ENCODE results near the gene TNFRSF13B. TPM values are rescaled to one million over a fixed set of nuclear protein-coding genes. Genes with fewer than 3 reads are reported as not detected.

Gene TNFRSF13B
- total RNA-seq (not detected), polyA plus RNA-seq (not detected)
- long read RNA-seq, donor 1: 0 reads
- long read RNA-seq, donor 2: 0 reads

DNA sequence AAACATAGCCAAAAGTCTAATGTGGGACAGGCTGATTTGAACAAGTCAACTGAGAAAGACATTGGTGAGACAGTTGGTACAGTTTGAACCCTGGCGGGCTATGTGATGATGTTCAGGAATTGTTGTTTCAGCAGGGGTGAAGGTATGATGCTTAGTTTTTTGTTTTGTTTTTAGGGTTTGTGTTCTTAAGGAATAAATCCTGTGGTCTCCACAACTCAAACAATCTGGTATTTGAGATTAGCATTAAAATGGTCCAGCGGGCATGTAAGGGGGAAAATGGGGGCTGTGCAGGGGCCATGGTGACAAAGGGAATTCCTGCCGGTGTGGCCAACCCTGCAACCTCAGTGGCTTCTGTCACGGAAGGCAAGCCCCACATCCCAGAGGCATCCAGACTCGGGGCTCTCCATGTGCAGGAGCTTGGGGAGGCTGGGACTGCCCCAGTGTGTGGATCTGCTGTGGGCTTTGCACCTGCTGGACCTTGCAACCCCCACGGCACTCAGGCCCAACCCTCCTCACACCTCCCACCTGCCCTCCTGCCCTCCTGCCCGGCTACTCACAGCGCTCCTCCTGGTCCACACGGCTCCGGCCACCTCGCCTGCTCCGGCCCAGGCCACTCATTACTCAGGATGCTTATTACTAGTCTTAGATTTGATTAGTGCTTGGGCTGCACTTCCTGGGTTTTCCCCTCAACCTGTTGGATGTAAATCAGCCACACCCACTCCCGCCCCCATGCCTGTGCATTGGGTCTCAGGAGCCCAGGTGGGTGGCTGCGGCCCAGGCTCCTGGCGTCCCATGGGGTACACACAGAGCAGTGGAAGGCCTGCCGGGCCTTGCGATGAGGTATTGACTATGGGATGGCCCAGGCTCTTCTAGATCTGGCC is at the start of gene TNFRSF13B:
Gene TNFRSF13B (minus strand): TSS at position 661 of the 881 bp plus-strand sequence. CDS start 43 bp downstream, at position 618.
- Histone ChIP-seq H3K27ac (no peak within 1 kb of the TSS), H3K4me3 (no peak within 1 kb of the TSS), H3K4me1 (no peaks in the 10 kb centered on the region), H3K36me3 (ENCODE audit: insufficient read depth in 1 of 2, low read depth in 1 of 2) (no peaks in the 10 kb centered on the region), H3K9me3 (no peaks in the 10 kb centered on the region), H3K27me3 (ENCODE audit: insufficient read depth in 3 of 3, low read length in 2 of 3) (peaks cover 0 to 4% (median 0%) of the 10 kb centered on the region in 3 donors)
- DNase-seq: peak in 1 of 2 donors; percentile 35
- intact Hi-C loops (cut with DNase I): no loop called here
- WGBS, 3 donors: 88 to 91% (median 91%) methylated on average over 17 of the region's 17 CpGs
- TF ChIP-seq, protein P1, sequence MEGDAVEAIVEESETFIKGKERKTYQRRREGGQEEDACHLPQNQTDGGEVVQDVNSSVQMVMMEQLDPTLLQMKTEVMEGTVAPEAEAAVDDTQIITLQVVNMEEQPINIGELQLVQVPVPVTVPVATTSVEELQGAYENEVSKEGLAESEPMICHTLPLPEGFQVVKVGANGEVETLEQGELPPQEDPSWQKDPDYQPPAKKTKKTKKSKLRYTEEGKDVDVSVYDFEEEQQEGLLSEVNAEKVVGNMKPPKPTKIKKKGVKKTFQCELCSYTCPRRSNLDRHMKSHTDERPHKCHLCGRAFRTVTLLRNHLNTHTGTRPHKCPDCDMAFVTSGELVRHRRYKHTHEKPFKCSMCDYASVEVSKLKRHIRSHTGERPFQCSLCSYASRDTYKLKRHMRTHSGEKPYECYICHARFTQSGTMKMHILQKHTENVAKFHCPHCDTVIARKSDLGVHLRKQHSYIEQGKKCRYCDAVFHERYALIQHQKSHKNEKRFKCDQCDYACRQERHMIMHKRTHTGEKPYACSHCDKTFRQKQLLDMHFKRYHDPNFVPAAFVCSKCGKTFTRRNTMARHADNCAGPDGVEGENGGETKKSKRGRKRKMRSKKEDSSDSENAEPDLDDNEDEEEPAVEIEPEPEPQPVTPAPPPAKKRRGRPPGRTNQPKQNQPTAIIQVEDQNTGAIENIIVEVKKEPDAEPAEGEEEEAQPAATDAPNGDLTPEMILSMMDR (IDR thresholded peaks at IDR 0.05): no peak
- no peak for ATAC-seq

- no peaks in the 10 kb centered on the region for H3K27me3 ChIP-seq (ENCODE audit: insufficient read depth in 3 of 3, low read length in 2 of 3)
- H3K36me3 ChIP-seq (ENCODE audit: insufficient read depth in 1 of 2, low read depth in 1 of 2): no peaks in the 10 kb centered on the region
- no peak overlapping the region for H3K27ac ChIP-seq
- intact Hi-C loops (cut with DNase I): no loop called here
- ATAC-seq (peak; percentile 47 to 57 (median 54)), DNase-seq (peak; percentile 50 to 55)
- H3K4me1 ChIP-seq: no peaks in the 10 kb centered on the region
- TF ChIP-seq, protein P1 (IDR thresholded peaks at IDR 0.05): no peak
- 45 to 64% (median 55%) methylated on average over 15 of the region's 15 CpGs for WGBS, 3 donors
- no peak overlapping the region for H3K4me3 ChIP-seq
- H3K9me3 ChIP-seq: no peaks in the 10 kb centered on the region
Observed at GRCh38 chr17:17021194-17021863, 49.4 kb upstream of the TNFRSF13B start.

DNA sequence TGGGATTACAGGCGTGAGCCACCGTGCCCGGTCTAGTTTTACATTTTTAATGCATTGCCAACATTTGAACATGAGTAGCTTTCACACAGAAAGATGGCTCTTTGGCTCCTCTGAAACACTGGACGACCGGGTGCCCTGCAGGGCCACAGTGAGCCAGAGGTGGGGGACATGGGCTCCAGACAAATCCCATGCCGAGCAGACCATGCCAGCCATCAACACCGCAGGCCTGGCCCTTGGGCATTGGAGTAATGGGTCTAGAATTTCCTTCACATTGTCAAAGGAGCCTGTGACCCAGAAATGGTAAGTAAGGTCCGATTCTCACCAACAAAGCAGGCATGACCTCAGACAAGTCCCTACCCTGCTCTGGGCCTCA is 48.9 kb upstream of the TNFRSF13B start:
- DNase-seq: no peak
- H3K4me3 ChIP-seq: no peak overlapping the region
- 53 to 70% (median 58%) methylated on average over 8 of the region's 8 CpGs for WGBS, 3 donors
- no peaks in the 10 kb centered on the region for H3K36me3 ChIP-seq (ENCODE audit: insufficient read depth in 1 of 2, low read depth in 1 of 2)
- no peak overlapping the region for H3K27ac ChIP-seq
- ATAC-seq: peak in 1 of 4 donors; percentile 5
- H3K27me3 ChIP-seq (ENCODE audit: insufficient read depth in 3 of 3, low read length in 2 of 3): no peaks in the 10 kb centered on the region
- no peaks in the 10 kb centered on the region for H3K9me3 ChIP-seq
- no peaks in the 10 kb centered on the region for H3K4me1 ChIP-seq
- TF ChIP-seq, protein P1 (IDR thresholded peaks at IDR 0.05): no peak
- intact Hi-C loops (cut with DNase I): no loop called here

GRCh38 chr17:17019891-17020456 is 48.1 kb upstream of the TNFRSF13B start:
- DNase-seq (peak in 1 of 2 donors; percentile 44), ATAC-seq (no peak)
- intact Hi-C loops (cut with DNase I): no loop called here
- Histone ChIP-seq H3K4me1 (no peaks in the 10 kb centered on the region), H3K4me3 (no peak overlapping the region), H3K27me3 (ENCODE audit: insufficient read depth in 3 of 3, low read length in 2 of 3) (no peaks in the 10 kb centered on the region), H3K27ac (no peak overlapping the region), H3K36me3 (ENCODE audit: insufficient read depth in 1 of 2, low read depth in 1 of 2) (no peaks in the 10 kb centered on the region), H3K9me3 (no peaks in the 10 kb centered on the region)
- TF ChIP-seq, protein P1 (IDR thresholded peaks at IDR 0.05): no peak
- 95 to 96% (median 95%) methylated on average over 13 of the region's 13 CpGs for WGBS, 3 donors
